Lung (tissue), 12 donors: ENCODE results near the gene FAM13A. TPM values are rescaled to one million over a fixed set of nuclear protein-coding genes. Genes with fewer than 3 reads are reported as not detected.

Source experiments
- ATAC-seq: fragments of 200-7000 bp; cut with Tn5 transposase; one replicate; pipeline ENCODE4 v1.9.1; 2020; ENCODE audit warnings: moderate number of reproducible peaks; ENCODE audit not compliant: insufficient read depth, low FRiP score
- DNase-seq, 3 donors: peaks; one replicate each; pipeline ENCODE4 v3.0.0-alpha.2; 2013 to 2017
- H3K27ac ChIP-seq, 2 donors: one replicate each; pipeline ENCODE4 v1.5.1; 2013; ENCODE audit warnings: mild to moderate bottlenecking in 2 of 2, moderate library complexity in 2 of 2, control low read depth in 1 of 2, inconsistent platforms in 1 of 2, low read depth in 1 of 2, low read length in 1 of 2
- H3K27me3 ChIP-seq, 3 donors: one replicate each; pipeline ENCODE4 v1.5.1; 2013; ENCODE audit warnings: low read length in 2 of 3; ENCODE audit not compliant: control insufficient read depth in 3 of 3, insufficient read depth in 3 of 3
- H3K36me3 ChIP-seq, 4 donors: one replicate each; pipeline ENCODE4 v1.5.1; 2013; ENCODE audit warnings: low read length in 4 of 4, mild to moderate bottlenecking in 1 of 4, moderate library complexity in 1 of 4; ENCODE audit not compliant: control insufficient read depth in 4 of 4, insufficient read depth in 4 of 4
- H3K4me1 ChIP-seq, 5 donors: one replicate each; pipeline ENCODE4 v1.5.1; 2013; ENCODE audit warnings: low read length in 5 of 5, mild to moderate bottlenecking in 2 of 5, moderate library complexity in 1 of 5; ENCODE audit not compliant: control insufficient read depth in 5 of 5, insufficient read depth in 5 of 5
- H3K4me3 ChIP-seq: one replicate; pipeline ENCODE4 v1.5.1; 2013; ENCODE audit warnings: mild to moderate bottlenecking, control low read depth, moderate library complexity
- H3K9ac ChIP-seq, 2 donors: one replicate each; pipeline ENCODE4 v1.5.1; 2013; ENCODE audit warnings: low read length in 2 of 2, control low read depth in 1 of 2; ENCODE audit not compliant: insufficient read depth in 1 of 2
- H3K9me3 ChIP-seq, 4 donors: one replicate each; pipeline ENCODE4 v1.5.1; 2013; ENCODE audit warnings: low read length in 3 of 4, mild to moderate bottlenecking in 1 of 4, moderate library complexity in 1 of 4; ENCODE audit not compliant: control insufficient read depth in 4 of 4, insufficient read depth in 3 of 4
- CTCF ChIP-seq: IDR thresholded peaks from 2 replicates; pipeline ENCODE4 v1.5.1; 2012; ENCODE audit warnings: mild to moderate bottlenecking; ENCODE audit errors: control extremely low read depth, extremely low read depth
- WGBS, 2 donors: extraction: QIAGEN DNeasy Blood & Tissue Kit; methylation state at CpG; one replicate each; pipeline ENCODE4 v1.1.7; 2013; 5-methylcytosine and 5-hydroxymethylcytosine counted together
- polyA plus RNA-seq, 2 donors: library from polyadenylated mRNA; stranded (reverse); fragments of 200-250 nt; gene quantifications; one replicate each; pipeline ENCODE4 v1.2.1, GENCODE V29; 2013
- total RNA-seq, 2 donors: library from RNA; depleted of rRNA in 1 of 2; stranded (reverse); fragments of >200 nt in 1 of 2; gene quantifications; one replicate each; pipeline ENCODE4 v1.2.1, GENCODE V29; 2014 to 2021
- donor health status: control.
- donor health status: control.
- donor health status: Bipolar disorder and iron deficiency.
- donor health status: healthy.
- donor health status: DM: yes; HTN: yes; CAD: no.

Gene FAM13A
- total and polyA plus RNA-seq, 4 donors: 9.2 to 122 (median 29.3) TPM

- H3K27me3 ChIP-seq: no peaks in the 10 kb centered on the region
- WGBS, 2 donors: 91 to 95% methylated on average over 4 of the region's 4 CpGs
- H3K27ac ChIP-seq: no peak overlapping the region
Observed at GRCh38 chr4:88841635-88842034, 215.3 kb downstream of the FAM13A start.

GRCh38 chr4:88836216-88836615 lies 220.8 kb downstream of the FAM13A start:
- H3K9ac ChIP-seq: no peak overlapping the region
- H3K36me3 ChIP-seq: no peaks in the 10 kb centered on the region
- no peak overlapping the region for H3K27ac ChIP-seq
- H3K4me1 ChIP-seq: no peaks in the 10 kb centered on the region
- no peak for TF ChIP-seq CTCF
- no peak for ATAC-seq
- DNase-seq: no peak
- H3K4me3 ChIP-seq: no peak overlapping the region
- no peaks in the 10 kb centered on the region for H3K27me3 ChIP-seq
- H3K9me3 ChIP-seq: no peaks in the 10 kb centered on the region

More at GRCh38 chr4:88841635-88842034, 215.3 kb downstream of the FAM13A start:
- Histone ChIP-seq H3K36me3 (no peaks in the 10 kb centered on the region), H3K9ac (no peak overlapping the region), H3K4me1 (peaks cover 0 to 35% (median 16%) of the 10 kb centered on the region in 5 donors), H3K9me3 (no peaks in the 10 kb centered on the region), H3K4me3 (no peak overlapping the region)
- TF ChIP-seq CTCF: no peak
- no peak for DNase-seq
- no peak for ATAC-seq

- WGBS, 2 donors: 79 to 80% methylated on average over 4 of the region's 4 CpGs
- no peak overlapping the region for H3K9ac ChIP-seq
- H3K27ac ChIP-seq: no peak overlapping the region
- H3K4me1 ChIP-seq: peaks cover 0 to 4% (median 0%) of the 10 kb centered on the region in 5 donors
- H3K9me3 ChIP-seq: no peaks in the 10 kb centered on the region
- ATAC-seq (no peak), DNase-seq (no peak)
- no peaks in the 10 kb centered on the region for H3K27me3 ChIP-seq
- H3K4me3 ChIP-seq: no peak overlapping the region
- no peak for TF ChIP-seq CTCF
- H3K36me3 ChIP-seq: no peaks in the 10 kb centered on the region
Observed at GRCh38 chr4:88831031-88831430, 226.0 kb downstream of the FAM13A start.

- 70 to 75% methylated on average over 2 of the region's 2 CpGs for WGBS, 2 donors
- DNase-seq (no peak), ATAC-seq (no peak)
- Histone ChIP-seq H3K27ac (no peak overlapping the region), H3K4me1 (peaks cover 0 to 4% (median 0%) of the 10 kb centered on the region in 5 donors), H3K4me3 (no peak overlapping the region), H3K27me3 (no peaks in the 10 kb centered on the region), H3K9me3 (no peaks in the 10 kb centered on the region), H3K9ac (no peak overlapping the region), H3K36me3 (no peaks in the 10 kb centered on the region)
- no peak for TF ChIP-seq CTCF
Observed at GRCh38 chr4:88830598-88830997, 226.4 kb downstream of the FAM13A start.
